ENCODE data around the gene JAGN1. TPM values are rescaled to one million over a fixed set of nuclear protein-coding genes. Genes with fewer than 3 reads are reported as not detected.
A peak's percentile ranks its signal among the peaks of the same experiment; 100 is the strongest.
"Not testable (repeated sequence)": the region's sequence is repeated elsewhere in the genome, so short reads cannot be mapped to it uniquely, and the experiment has no call there.

Gene JAGN1
- total RNA-seq, 6 experiments from 2014 or later = 20.5 to 40.6 (median 26.5) TPM

GRCh38 chr3:9862391-9863057, 27.9 kb upstream of the JAGN1 start:
- WGBS (ENCODE audit: insufficient coverage, low coverage, low lambda C conversion rate, missing lambda C conversion rate) = 20% methylated on average over 8 of the region's 45 CpGs
- Histone ChIP-seq H3K36me3 (no peaks in the 10 kb centered on the region), H3K4me3 (peak overlapping the region; percentile 44 to 54 (median 46)), H3K27me3 (no peaks in the 10 kb centered on the region), H3K27ac (no peak overlapping the region), H3K9me3 (no peaks in the 10 kb centered on the region), H3K4me1 (no peaks in the 10 kb centered on the region)
- peak; percentile 43 to 67 (median 54) for TF ChIP-seq CTCF (IDR thresholded peaks at IDR 0.05)
- TF ChIP-seq POLR2A (IDR thresholded peaks at IDR 0.05) = no peak
- peak; percentile 93 to 99 (median 94) for ATAC-seq
- intact Hi-C loops (cut with DNase I) = no loop called here
- peak; percentile 71 to 79 (median 74) for DNase-seq

- Histone ChIP-seq H3K4me1 (no peaks in the 10 kb centered on the region), H3K36me3 (no peaks in the 10 kb centered on the region), H3K27me3 (no peaks in the 10 kb centered on the region), H3K27ac (no peak overlapping the region), H3K4me3 (peak overlapping the region; percentile 44 to 54 (median 46)), H3K9me3 (no peaks in the 10 kb centered on the region)
- DNase-seq = no peak
- peak in 1 of 4 donors; percentile 9 for ATAC-seq
- 72% methylated on average over 4 of the region's 22 CpGs for WGBS (ENCODE audit: insufficient coverage, low coverage, low lambda C conversion rate, missing lambda C conversion rate)
- intact Hi-C loops (cut with DNase I) = no loop called here
- TF ChIP-seq CTCF (IDR thresholded peaks at IDR 0.05) = no peak
- TF ChIP-seq POLR2A (IDR thresholded peaks at IDR 0.05) = no peak
Observed at GRCh38 chr3:9863058-9863772, 27.2 kb upstream of the JAGN1 start.

- Histone ChIP-seq H3K36me3 (no peaks in the 10 kb centered on the region), H3K27ac (no peak overlapping the region)
Observed at GRCh38 chr3:9864200-9864927, 26.0 kb upstream of the JAGN1 start.

GRCh38 chr3:9865125-9865637, 25.2 kb upstream of the JAGN1 start:
- H3K4me1 ChIP-seq; H3K27me3 ChIP-seq; DNase-seq; ATAC-seq; H3K36me3 ChIP-seq; H3K4me3 ChIP-seq; H3K27ac ChIP-seq; intact Hi-C loops (cut with DNase I); H3K9me3 ChIP-seq: not testable (repeated sequence)
- WGBS (ENCODE audit: insufficient coverage, low coverage, low lambda C conversion rate, missing lambda C conversion rate) = 88% methylated on average over 8 of the region's 10 CpGs

More at GRCh38 chr3:9864200-9864927, 26.0 kb upstream of the JAGN1 start:
- Histone ChIP-seq H3K9me3 (no peaks in the 10 kb centered on the region), H3K27me3 (no peaks in the 10 kb centered on the region), H3K4me1 (no peaks in the 10 kb centered on the region), H3K4me3 (no peak overlapping the region)
- TF ChIP-seq CTCF (IDR thresholded peaks at IDR 0.05) (no peak), POLR2A (IDR thresholded peaks at IDR 0.05) (no peak)
- ATAC-seq (no peak), DNase-seq (no peak)
- intact Hi-C loops (cut with DNase I) = no loop called here
- 72% methylated on average over 7 of the region's 16 CpGs for WGBS (ENCODE audit: insufficient coverage, low coverage, low lambda C conversion rate, missing lambda C conversion rate)
